ENCODE measurements around the gene HOXC5.

Gene HOXC5

GRCh38 chr12:54042970-54043853 is 10.4 kb downstream of the HOXC5 start:
- no peak for FAIRE-seq

DNA sequence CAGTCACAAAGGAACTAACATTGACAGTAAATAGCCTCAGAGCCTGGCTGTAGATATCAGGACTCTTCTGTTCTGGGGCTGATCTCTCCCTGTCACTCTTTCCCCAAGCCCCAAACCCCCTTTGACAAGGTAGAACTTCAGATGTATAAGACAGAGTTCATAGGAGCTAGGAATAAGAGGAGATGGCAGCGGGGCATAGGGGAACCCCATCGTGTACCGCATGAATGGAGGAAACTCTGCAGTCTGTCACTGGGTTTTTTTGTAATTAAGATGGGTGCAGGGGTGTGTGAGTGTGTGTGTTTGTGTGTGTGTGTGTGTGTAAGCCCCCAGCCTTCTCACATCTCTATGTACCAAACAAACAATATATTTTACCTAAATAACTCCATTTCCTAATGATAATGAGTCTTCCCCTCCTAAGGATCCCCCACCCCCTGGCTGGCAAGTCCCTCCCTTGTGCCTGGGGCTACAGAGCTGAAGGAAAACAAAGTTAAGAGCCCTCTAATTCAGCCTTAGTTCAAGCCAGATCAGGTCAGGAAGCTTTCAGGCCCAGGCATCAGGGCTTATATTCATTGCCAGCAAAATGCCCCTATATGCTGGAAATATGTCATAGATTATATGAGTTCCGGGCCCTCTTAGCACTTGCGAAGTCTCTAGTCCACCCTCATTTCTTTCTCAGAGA is 11.7 kb downstream of the HOXC5 start:
- DNase-seq (ENCODE audit: extremely low spot score, insufficient read length, low read depth), result no peak
- FAIRE-seq, result no peak

More at GRCh38 chr12:54042970-54043853, 10.4 kb downstream of the HOXC5 start:
- no peak for DNase-seq (ENCODE audit: extremely low spot score, insufficient read length, low read depth)

- FAIRE-seq (no peak), DNase-seq (ENCODE audit: extremely low spot score, insufficient read length, low read depth) (no peak)
These were observed 12.6 kb downstream of the HOXC5 start for GRCh38 chr12:54045401-54045800.

DNA sequence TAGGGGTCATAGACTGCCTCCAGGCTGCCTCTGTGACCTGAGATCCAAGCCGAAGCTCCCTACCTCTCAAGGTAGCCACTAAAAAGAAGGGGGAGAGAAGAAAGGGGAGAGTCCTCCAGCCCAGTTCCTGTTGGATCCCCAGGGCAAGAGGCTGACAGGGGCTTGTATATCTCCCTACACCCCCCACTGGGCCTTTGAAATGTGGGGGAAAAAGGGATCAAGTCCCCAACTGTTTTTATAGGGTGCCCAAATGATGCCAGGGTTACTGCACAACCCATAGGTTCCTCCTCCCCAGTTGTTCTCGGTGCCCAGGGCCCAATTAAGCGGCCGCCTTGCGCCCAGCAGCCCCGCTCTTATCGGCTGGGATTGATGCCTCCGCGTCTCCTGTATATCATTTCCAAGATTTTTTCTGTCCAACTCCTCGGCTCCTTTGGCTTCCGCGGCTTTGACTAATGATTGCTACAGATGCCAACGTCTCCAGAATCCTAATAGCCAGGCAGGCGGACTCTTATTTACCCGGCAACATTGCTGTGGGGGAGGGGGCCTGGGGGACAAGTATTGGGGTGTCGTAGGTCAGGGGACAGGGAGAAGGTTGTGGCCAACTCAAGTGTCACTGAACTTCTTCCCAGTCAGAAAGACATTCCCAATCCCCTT is 13.1 kb downstream of the HOXC5 start:
- FAIRE-seq (no peak), DNase-seq (ENCODE audit: extremely low spot score, insufficient read length, low read depth) (no peak)

GRCh38 chr12:54046809-54047159 is 13.9 kb downstream of the HOXC5 start:
- DNase-seq (ENCODE audit: extremely low spot score, insufficient read length, low read depth) (no peak), FAIRE-seq (no peak)

GRCh38 chr12:54047160-54047963 is 14.5 kb downstream of the HOXC5 start:
- FAIRE-seq (no peak), DNase-seq (ENCODE audit: extremely low spot score, insufficient read length, low read depth) (no peak)

DNA sequence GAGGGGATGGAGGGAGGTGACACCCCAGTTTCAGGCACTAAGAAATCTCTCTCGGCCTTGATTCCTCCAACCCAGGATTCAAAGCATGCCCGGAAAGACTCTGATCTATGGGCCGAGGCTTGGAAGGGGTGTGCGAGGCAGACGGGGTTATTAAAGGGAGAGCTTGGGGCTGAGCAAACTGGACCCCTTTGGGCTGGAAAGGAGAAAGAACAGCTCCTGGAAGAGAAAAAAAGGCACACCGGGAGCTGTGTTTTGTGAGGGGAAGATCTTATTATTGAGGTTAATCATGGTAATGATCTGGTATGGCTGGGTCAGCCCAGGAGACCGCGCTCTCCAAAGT is 15.1 kb downstream of the HOXC5 start:
- FAIRE-seq (no peak), DNase-seq (ENCODE audit: extremely low spot score, insufficient read length, low read depth) (no peak)

- FAIRE-seq (no peak), DNase-seq (ENCODE audit: extremely low spot score, insufficient read length, low read depth) (no peak)
These were observed 15.7 kb downstream of the HOXC5 start for GRCh38 chr12:54048406-54049093.

- FAIRE-seq (no peak), DNase-seq (ENCODE audit: extremely low spot score, insufficient read length, low read depth) (no peak)
These were observed 16.3 kb downstream of the HOXC5 start for GRCh38 chr12:54049108-54049507.

- FAIRE-seq, result no peak
- DNase-seq (ENCODE audit: extremely low spot score, insufficient read length, low read depth), result no peak
These were observed 17.6 kb downstream of the HOXC5 start for GRCh38 chr12:54050482-54050810.

DNA sequence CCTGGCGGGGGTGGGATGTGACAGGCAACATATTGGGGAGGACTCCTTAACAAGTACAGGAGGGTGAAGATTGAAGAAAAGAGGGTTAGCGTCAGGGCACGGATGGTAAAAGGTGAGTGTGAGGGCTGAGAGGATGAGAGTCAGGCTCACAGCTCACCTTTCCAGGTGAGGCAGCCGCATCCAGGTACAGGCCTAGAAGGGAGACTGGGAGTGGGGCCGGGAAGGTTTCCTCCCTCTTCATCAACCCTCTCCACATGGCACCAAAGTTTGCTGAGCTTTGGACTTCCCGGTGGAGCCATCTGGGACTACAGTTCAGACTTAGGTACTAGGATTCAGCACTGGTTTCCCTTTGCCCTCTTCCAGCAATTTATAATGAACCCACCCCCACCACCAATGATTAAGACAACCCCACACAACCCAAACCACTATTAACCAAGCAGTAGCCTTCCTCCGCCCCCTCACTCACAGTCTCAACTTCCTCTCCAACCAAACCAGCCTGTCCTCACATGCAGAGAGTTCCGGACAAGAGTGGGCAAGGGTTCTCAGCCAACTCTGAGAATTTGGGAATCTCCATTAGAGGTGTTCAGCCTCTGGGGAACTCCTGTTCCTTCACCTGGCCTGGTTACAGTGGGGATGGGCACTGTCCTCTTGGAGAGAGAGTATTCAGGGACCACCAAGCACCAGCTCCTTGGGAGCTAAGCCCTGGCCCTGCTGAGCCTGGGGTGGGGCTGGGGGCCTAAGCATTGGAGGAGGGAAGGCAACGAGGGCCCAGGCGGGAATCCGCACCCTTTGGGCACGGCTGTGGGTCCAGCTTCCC is 18.4 kb downstream of the HOXC5 start:
- DNase-seq (ENCODE audit: extremely low spot score, insufficient read length, low read depth) (no peak), FAIRE-seq (peak; percentile 18)

DNA sequence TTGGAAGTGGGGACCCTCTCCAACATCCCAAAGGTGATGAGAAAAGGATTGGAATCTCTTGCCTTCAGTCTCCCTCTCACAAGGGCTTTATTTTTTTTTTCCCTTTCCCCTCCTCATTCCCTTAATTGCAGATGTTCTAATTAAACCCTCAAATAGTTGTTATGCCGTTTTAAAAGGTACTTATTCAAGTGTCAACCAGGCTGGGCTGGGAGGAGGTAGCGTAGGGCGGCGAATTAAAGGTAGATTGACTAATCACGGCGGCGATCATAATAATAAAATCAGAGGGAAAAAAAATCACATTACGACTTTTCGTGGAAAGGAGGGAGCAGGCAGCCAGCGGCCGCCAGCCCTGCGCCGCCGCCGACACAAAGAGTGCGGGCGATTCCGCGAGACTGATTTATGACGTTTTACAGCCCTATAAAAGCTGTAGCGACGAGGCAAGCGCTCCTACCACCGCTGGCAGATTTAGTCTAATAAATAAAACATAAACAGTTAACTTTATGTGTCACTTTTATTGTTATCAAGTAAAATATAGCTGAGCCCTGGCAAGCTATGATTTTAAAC is 19.1 kb downstream of the HOXC5 start:
- FAIRE-seq, result no peak
- no peak for DNase-seq (ENCODE audit: extremely low spot score, insufficient read length, low read depth)

GRCh38 chr12:54052438-54053002 is 19.7 kb downstream of the HOXC5 start:
- DNase-seq (ENCODE audit: extremely low spot score, insufficient read length, low read depth), result no peak

DNA sequence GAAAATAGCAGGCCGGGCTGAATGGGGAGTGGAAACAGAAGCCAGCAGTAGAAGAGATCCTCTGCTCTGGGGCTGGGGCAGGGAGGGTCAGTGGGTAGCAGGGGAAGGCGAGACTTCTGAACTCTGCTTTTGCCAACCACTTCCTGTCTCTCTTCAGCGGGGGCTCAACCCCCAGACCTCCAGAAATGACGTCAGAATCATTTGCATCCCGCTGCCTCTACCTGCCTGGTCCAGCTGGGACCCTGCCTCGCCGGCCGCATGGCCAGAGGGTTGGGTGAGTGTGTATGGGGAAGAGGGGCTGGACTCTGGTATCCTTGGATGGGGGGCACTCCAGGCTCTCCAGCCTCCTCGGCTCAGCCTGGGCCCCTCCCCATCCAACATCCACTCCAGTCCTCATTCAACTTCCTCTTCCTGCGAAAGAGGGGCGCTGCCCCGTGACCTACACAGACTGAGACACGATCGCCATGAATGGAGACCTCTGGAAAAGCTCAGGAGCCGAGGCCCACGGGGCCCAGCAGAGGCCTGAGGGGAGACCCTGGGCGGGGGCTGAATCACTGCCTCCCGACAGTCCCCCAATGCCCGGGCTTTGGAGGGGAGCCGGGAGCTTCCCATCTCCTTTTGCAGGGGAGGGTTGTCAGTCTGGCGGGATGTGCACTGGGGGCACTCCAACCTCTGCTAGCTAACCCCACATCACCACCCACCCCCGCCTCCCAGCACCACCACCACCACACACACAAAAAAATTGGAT is 20.3 kb downstream of the HOXC5 start:
- peak; percentile 94 for FAIRE-seq

More at GRCh38 chr12:54052438-54053002, 19.7 kb downstream of the HOXC5 start:
- no peak for FAIRE-seq

DNA sequence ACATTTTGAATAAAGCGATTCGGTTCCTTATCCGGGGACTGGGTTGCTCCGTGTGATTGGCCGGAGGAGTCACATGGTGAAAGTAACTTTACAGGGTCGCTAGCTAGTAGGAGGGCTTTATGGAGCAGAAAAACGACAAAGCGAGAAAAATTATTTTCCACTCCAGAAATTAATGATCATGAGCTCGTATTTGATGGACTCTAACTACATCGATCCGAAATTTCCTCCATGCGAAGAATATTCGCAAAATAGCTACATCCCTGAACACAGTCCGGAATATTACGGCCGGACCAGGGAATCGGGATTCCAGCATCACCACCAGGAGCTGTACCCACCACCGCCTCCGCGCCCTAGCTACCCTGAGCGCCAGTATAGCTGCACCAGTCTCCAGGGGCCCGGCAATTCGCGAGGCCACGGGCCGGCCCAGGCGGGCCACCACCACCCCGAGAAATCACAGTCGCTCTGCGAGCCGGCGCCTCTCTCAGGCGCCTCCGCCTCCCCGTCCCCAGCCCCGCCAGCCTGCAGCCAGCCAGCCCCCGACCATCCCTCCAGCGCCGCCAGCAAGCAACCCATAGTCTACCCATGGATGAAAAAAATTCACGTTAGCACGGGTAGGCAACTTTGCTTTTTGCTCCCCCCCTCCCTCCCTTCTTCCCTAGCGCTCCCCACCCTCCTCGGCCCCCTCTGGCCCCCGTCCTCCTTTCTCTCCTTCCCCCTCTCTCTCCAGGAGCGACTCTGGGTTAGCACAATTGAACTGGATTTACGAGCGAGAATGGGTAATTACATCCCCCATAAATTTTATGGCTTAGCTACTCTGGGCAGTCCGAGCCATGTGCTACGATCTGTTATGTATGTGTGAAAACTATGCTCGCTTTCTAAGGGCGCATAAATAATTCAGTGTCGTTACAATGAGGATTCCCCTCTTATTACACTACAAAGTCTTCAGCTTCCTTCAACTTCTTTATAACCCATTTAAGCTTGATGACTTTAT is 21.2 kb downstream of the HOXC5 start, which contains the start of gene HOXC4:
Gene HOXC4 (plus strand): TSS at position 85 of the 991 bp plus-strand sequence. CDS start 88 bp downstream, at position 173.
- DNase-seq (ENCODE audit: extremely low spot score, insufficient read length, low read depth) (no peak), FAIRE-seq (no peak)

More for the DNA sequence above, 20.3 kb downstream of the HOXC5 start:
- DNase-seq (ENCODE audit: extremely low spot score, insufficient read length, low read depth), result peak; percentile 62

GRCh38 chr12:54054742-54055194 is 21.9 kb downstream of the HOXC5 start:
- DNase-seq (ENCODE audit: extremely low spot score, insufficient read length, low read depth) (no peak), FAIRE-seq (no peak)

Data from GM18507 (cell line).